HUES48 (cell line): Measurements from ENCODE around the gene ABCC9.
"Not testable (repeated sequence)": the region's sequence is repeated elsewhere in the genome, so short reads cannot be mapped to it uniquely, and the experiment has no call there.

Experiments used
- H3K27ac ChIP-seq: one replicate; pipeline ENCODE4 v1.7.0; 2013; ENCODE audit warnings: low read depth, low read length, inconsistent platforms
- H3K27me3 ChIP-seq: 2 replicates; pipeline ENCODE4 v1.6.1; 2013; ENCODE audit warnings: mild to moderate bottlenecking, low read length; ENCODE audit not compliant: control insufficient read depth, insufficient read depth
- H3K36me3 ChIP-seq: 2 replicates; pipeline ENCODE4 v1.6.1; 2013; ENCODE audit warnings: low read length; ENCODE audit not compliant: control insufficient read depth, insufficient read depth
- H3K4me1 ChIP-seq: 2 replicates; pipeline ENCODE4 v1.6.1; 2013; ENCODE audit warnings: mild to moderate bottlenecking, low read length; ENCODE audit not compliant: control insufficient read depth, insufficient read depth
- H3K4me3 ChIP-seq: 2 replicates; pipeline ENCODE4 v1.5.1; 2013; ENCODE audit warnings: mild to moderate bottlenecking, low read depth, low read length
- H3K9ac ChIP-seq: 2 replicates; pipeline ENCODE4 v1.6.1; 2013; ENCODE audit warnings: mild to moderate bottlenecking, low read depth, low read length, moderate library complexity
- H3K9me3 ChIP-seq: 2 replicates; pipeline ENCODE4 v1.6.1; 2013; ENCODE audit warnings: low read length; ENCODE audit not compliant: control insufficient read depth, insufficient read depth

ABCC9 gene

DNA sequence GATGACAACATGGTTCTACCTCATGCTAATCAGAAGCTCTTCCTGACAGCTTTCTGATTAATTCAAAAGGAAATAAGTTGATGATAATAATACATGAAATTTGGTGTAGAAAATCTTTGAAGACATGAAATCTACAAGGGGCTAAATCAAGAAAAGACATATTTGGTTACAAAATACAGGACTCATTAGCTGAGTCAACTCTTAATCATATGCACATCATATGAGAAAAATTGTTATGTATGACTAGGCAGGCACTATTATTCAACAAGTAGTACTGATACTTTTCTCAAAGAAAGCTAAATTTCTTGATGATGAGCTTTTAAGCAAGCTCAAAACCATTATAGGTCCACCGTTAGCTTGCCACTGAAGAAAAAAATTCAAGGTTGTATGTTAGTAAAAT, 7.1 kb downstream of the ABCC9 start:
- no peaks in the 10 kb centered on the region for H3K4me1 ChIP-seq
- peaks cover under 1% of the 10 kb centered on the region; the same call in 1 of the 2 replicates for H3K27me3 ChIP-seq
- H3K4me3 ChIP-seq, result no peak overlapping the region
- no peaks in the 10 kb centered on the region for H3K9me3 ChIP-seq
- no peak overlapping the region for H3K27ac ChIP-seq
- no peak overlapping the region for H3K9ac ChIP-seq
- H3K36me3 ChIP-seq, result no peaks in the 10 kb centered on the region

DNA sequence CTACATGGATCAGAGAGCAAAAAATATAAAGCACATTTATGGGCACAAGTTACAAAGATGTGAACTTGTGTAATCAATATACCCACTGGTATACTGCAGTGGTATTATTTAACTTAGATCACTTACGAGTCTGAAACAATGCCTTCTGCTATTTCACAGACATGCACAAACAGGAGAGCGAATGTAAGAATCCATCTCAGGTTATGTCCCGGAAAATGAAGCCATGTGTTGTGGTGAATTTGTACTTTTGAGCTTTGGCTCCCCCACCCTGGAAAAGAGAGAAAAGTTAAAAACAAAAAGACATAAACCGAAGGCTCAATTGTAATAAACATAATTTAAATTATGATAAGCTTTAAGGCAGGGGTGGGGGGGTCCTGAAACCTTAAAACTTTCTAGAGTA, 7.6 kb downstream of the ABCC9 start:
- H3K27me3 ChIP-seq, result no peaks in the 10 kb centered on the region
- no peaks in the 10 kb centered on the region for H3K4me1 ChIP-seq
- no peaks in the 10 kb centered on the region for H3K9me3 ChIP-seq
- no peaks in the 10 kb centered on the region for H3K36me3 ChIP-seq
- no peak overlapping the region for H3K4me3 ChIP-seq
- H3K9ac ChIP-seq, result no peak overlapping the region
- H3K27ac ChIP-seq, result no peak overlapping the region

DNA sequence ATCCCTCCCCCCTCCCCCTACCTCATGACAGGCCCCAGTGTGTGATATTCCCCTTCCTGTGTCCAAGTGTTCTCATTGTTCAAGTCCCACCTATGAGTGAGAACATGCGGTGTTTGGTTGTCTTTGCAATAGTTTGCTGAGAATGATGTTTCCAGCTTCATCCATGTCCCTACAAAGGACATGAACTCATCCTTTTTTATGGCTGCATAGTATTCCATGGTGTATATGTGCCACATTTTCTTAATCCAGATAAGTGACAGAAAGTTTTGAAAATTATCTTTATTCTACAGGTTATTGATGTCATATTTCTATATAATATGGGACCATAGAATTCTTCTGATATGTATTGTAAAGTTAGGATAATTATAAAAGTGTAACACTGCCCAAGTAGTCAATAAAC, 11.3 kb downstream of the ABCC9 start:
- not testable (repeated sequence) for H3K9ac ChIP-seq, H3K4me1 ChIP-seq, H3K4me3 ChIP-seq, H3K36me3 ChIP-seq, H3K27me3 ChIP-seq, H3K27ac ChIP-seq, H3K9me3 ChIP-seq

DNA sequence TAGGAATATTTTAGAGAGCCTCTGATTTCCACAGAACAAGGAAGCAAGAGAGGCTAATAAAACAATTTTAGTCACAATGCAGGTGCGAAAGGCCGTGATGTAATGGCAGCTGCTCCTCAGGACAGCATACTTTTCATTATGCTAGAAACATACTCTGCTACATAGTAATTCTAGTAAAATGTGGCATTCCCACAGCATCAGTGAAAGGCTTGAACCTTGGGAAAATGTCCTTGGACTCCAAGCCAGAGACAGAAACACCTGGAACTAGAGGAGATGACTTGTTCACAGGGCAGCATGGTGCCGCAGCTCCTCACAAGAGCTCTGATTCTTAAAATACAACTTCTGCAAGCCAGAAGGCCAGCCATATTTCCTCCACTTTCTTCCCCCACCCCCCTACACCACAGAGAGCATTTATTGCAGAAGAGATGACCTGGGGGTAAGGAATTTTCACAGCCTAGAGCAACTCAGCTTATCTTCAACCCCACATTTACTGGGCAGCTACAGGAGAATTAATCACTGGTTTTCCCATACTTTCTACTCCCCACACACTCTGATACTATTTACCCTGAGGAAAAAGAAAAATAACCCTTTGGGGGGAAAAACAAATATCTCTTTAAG, 15.8 kb downstream of the ABCC9 start:
- no peak overlapping the region for H3K27ac ChIP-seq
- no peaks in the 10 kb centered on the region for H3K9me3 ChIP-seq
- H3K27me3 ChIP-seq, result no peaks in the 10 kb centered on the region
- no peak overlapping the region for H3K4me3 ChIP-seq
- no peaks in the 10 kb centered on the region for H3K36me3 ChIP-seq
- no peaks in the 10 kb centered on the region for H3K4me1 ChIP-seq
- H3K9ac ChIP-seq, result no peak overlapping the region

DNA sequence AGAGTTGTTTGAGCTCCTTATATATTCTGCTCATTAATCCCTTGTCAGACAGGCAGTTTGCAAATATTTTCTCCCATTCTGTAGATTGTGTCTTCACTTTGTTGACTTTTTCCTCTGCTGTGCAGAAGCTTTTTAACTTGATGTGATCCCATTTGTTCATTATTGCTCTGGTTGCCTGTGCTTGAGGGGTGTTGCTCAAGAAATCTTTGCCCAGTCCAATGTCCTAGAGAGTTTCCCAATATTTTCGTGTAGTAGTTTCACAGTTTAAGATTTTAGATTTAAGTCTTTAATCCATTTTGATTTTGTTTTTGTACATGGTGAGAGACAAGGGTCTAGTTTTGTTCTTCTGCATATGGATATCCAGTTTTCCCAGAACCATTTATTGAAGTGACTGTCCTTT, 19.8 kb downstream of the ABCC9 start:
- H3K4me3 ChIP-seq, result no peak overlapping the region
- no peaks in the 10 kb centered on the region for H3K4me1 ChIP-seq
- H3K9me3 ChIP-seq, result no peaks in the 10 kb centered on the region
- no peaks in the 10 kb centered on the region for H3K27me3 ChIP-seq
- no peak overlapping the region for H3K27ac ChIP-seq
- H3K36me3 ChIP-seq, result no peaks in the 10 kb centered on the region
- no peak overlapping the region for H3K9ac ChIP-seq

DNA sequence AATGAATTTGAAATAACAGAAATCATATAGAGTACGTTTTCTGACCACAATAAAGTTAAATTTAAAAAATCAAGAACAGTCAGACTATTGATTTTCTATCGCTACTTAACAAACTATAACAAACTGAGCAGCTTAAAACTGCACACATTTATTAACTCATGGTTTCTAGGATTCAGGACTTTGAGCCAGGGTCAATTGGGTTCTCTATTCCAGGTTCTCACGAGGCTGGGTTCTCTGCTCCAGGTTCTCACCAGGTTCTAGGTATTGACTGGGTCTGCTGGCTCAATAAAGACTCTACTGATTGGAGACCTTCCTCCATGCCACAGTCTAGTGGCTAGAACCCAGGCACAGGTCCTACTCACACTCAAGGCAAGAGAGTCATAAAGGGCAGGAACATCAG, 22.8 kb downstream of the ABCC9 start:
- no peak overlapping the region for H3K4me3 ChIP-seq
- H3K9me3 ChIP-seq, result no peaks in the 10 kb centered on the region
- H3K9ac ChIP-seq, result no peak overlapping the region
- no peak overlapping the region for H3K27ac ChIP-seq
- H3K36me3 ChIP-seq, result no peaks in the 10 kb centered on the region
- no peaks in the 10 kb centered on the region for H3K4me1 ChIP-seq
- no peaks in the 10 kb centered on the region for H3K27me3 ChIP-seq

DNA sequence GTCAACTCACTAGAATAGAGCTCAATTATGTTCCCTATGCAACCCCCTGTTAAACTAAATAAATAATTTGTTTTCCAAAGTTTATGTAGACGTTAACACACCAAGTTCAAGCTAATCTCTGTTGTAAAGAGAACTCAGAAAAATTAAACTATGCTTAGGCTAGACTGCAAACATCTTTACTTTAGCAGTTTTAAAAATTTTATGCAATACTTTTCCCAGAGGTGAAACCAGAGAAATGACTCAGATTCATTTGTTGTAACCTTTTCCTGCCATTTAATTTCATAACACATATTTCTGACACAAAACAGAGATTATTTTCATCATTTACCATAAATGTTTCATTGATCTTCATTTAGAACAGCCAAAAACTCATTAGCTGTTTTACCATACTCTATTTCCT, 27.4 kb downstream of the ABCC9 start:
- Histone ChIP-seq H3K27me3 (no peaks in the 10 kb centered on the region), H3K9me3 (no peaks in the 10 kb centered on the region), H3K27ac (no peak overlapping the region), H3K36me3 (no peaks in the 10 kb centered on the region), H3K4me3 (no peak overlapping the region), H3K4me1 (peaks cover 7% of the 10 kb centered on the region; the same call in 1 of the 2 replicates), H3K9ac (no peak overlapping the region)

DNA sequence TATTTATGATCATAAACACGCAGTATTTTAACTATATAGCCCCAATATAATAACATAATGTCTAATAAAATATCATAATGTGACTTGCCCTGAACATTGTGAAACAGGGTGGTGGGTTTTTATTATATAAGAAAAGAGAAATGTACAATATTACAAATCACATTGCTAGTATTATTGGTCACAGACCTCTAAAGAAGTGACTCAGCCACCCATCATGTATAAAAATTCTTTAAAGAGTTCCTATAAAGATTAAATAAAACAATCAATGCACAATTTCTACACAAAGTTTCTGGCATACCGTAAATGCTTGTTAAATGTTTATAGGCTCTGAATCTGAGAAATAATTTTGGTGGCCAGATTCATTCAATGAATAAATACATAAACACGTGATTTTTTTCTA, 28.9 kb downstream of the ABCC9 start:
- Histone ChIP-seq H3K27me3 (no peaks in the 10 kb centered on the region), H3K27ac (no peak overlapping the region), H3K36me3 (no peaks in the 10 kb centered on the region), H3K4me3 (no peak overlapping the region), H3K9me3 (no peaks in the 10 kb centered on the region), H3K9ac (no peak overlapping the region), H3K4me1 (peaks cover 7% of the 10 kb centered on the region; the same call in 1 of the 2 replicates)

DNA sequence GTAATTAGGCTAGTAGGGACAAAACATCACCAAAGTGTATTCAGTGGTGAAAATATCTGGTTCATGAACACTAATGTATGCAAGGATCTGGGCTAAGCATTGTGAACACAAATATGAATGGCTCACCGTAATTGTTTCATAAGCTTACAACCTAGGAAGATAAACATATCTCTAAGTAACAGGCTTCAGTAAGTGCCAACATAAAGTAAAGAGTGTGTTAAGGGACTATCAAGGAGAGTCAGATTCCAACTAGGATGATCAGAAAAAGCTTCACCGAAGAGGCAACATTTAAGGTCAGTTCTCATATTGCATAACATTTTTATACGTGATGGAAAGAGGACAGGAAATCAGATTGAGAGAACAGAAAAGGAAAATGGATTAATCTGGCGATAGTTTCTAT, 29.4 kb downstream of the ABCC9 start:
- no peaks in the 10 kb centered on the region for H3K36me3 ChIP-seq
- no peaks in the 10 kb centered on the region for H3K9me3 ChIP-seq
- no peak overlapping the region for H3K4me3 ChIP-seq
- H3K4me1 ChIP-seq, result peaks cover 7% of the 10 kb centered on the region; the same call in 1 of the 2 replicates
- H3K27ac ChIP-seq, result no peak overlapping the region
- H3K27me3 ChIP-seq, result no peaks in the 10 kb centered on the region
- no peak overlapping the region for H3K9ac ChIP-seq

DNA sequence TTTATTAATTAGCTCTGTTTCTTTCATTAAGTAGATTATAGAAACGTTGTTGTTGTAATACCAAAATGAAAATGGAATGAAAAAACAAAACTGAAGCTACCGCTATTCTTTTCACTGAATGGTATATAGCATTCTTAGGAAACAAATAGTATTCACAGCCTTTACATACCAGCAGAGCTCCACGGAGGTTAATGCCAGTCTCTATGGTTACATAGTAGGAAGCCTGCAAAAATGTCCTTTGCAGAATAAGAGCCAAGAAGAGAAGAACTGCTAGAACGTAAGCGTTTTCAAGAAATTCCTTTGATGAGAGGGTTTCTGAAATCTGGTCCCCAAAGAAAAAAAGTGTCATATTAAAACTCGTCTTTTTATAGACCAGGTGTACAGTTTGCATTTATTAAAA, 30.6 kb downstream of the ABCC9 start:
- no peak overlapping the region for H3K4me3 ChIP-seq
- no peak overlapping the region for H3K9ac ChIP-seq
- H3K36me3 ChIP-seq, result no peaks in the 10 kb centered on the region
- no peaks in the 10 kb centered on the region for H3K9me3 ChIP-seq
- no peak overlapping the region for H3K27ac ChIP-seq
- peaks cover 10% of the 10 kb centered on the region; the same call in 1 of the 2 replicates for H3K4me1 ChIP-seq
- no peaks in the 10 kb centered on the region for H3K27me3 ChIP-seq

DNA sequence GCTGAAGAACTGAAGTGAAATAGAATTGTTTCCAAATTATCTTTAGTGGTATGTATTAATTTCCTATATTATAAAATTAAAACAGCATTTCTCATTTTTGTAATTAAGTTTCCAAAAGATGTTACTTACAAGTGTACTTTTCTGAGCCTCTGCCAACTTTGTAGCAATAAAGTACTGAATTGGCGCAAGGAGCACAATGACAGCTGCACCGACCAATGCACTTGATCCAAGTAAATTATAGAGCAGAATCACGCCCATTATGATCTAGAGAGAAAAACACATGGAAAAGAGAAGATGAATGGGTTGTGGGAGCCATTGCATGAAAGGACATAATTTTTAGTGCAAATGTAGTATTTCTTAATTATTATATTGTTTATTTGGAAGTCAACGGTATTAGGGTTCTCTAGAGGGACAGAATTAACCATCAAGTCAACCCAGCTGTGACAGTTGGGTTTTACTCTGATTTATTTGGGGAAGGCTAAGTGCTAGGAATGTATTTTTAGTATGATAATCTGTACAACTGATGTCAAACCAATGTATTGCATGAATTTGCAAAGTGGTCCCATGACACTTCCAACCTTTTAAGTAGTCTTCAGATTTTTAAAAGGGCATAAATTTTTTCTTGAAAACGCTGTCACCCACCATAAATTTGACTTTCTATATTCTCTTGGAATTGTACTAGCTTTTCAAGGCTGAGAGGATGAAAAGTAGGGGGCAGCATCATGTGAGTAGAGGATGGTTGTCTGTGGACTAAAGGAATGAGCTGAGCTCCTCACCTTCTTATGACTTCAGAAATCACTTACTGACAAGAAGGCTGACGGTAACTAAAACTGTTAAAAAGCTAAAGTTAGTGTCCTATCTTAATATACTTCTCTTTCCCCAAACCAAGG, 33.0 kb downstream of the ABCC9 start:
- H3K4me3 ChIP-seq, result no peak overlapping the region

More for the DNA sequence above, 33.0 kb downstream of the ABCC9 start:
- Histone ChIP-seq H3K36me3 (no peaks in the 10 kb centered on the region), H3K4me1 (peaks cover 11% of the 10 kb centered on the region; the same call in 1 of the 2 replicates), H3K9me3 (no peaks in the 10 kb centered on the region), H3K27me3 (no peaks in the 10 kb centered on the region), H3K27ac (no peak overlapping the region), H3K9ac (no peak overlapping the region)
